ENCODE data around the gene ELK3.

GRCh38 chr12:96192926-96193573, 1.1 kb upstream of the ELK3 start:
- TF ChIP-seq TAF1 (IDR thresholded peaks at IDR 0.05; ENCODE audit: borderline replicate concordance, low read depth, low read length) = no peak
- no peak for TF ChIP-seq POLR2A (IDR thresholded peaks at IDR 0.05; ENCODE audit: low read depth, low read length)
